RWPE1 (cell line): ENCODE data around the gene PIK3CD.
A peak's percentile ranks its signal among the peaks of the same experiment; 100 is the strongest.
"Not testable (repeated sequence)": the region's sequence is repeated elsewhere in the genome, so short reads cannot be mapped to it uniquely, and the experiment has no call there.

Experiments
- CTCF ChIA-PET: fragments of 350-600 bp; sonication (Branson Sonifier 250); formaldehyde crosslinking; extraction: SDS; loops from one replicate; lab custom pipeline; 2021; lab: Yijun Ruan, JAX
- POLR2A ChIA-PET: fragments of 400-600 bp; formaldehyde crosslinking; extraction: SDS; loops from one replicate; lab custom pipeline; 2020; ENCODE audit warnings: antibody characterized with exemption; ENCODE audit not compliant: low non-redundant PET; lab: Yijun Ruan, JAX
- DNase-seq: peaks from one replicate; pipeline ENCODE4 v3.0.0; 2012; ENCODE audit warnings: low spot score
- H3K27ac ChIP-seq: fragments of 450-650 bp; 2 replicates; pipeline ENCODE4 v1.5.1; 2017
- CTCF ChIP-seq: fragments of 450-650 bp; conservative IDR thresholded peaks from 2 replicates; pipeline ENCODE4 v1.5.1; 2017; ENCODE audit warnings: low read depth, mild to moderate bottlenecking

The PIK3CD gene

GRCh38 chr1:9615316-9616063 is 36.0 kb upstream of the PIK3CD start:
- H3K27ac ChIP-seq: peak overlapping the region; percentile 34; the same call in 1 of the 2 replicates
- peak; percentile 53 for DNase-seq
- ChIA-PET POLR2A (no interaction called here), CTCF (interaction anchor here (0.6 to 2.8 kb wide), 10 partner anchors 11 to 345 kb away, joined by 3 to 12 read pairs (median 4); partner anchors contain the start of gene TMEM201)
- peak; percentile 67 for TF ChIP-seq CTCF

- no peak overlapping the region for H3K27ac ChIP-seq
- no peak for DNase-seq
- no peak for TF ChIP-seq CTCF
- CTCF ChIA-PET: interaction anchor here (0.6 kb wide), 2 partner anchors 48 to 746 kb away, joined by 5 read pairs; no protein-coding TSS in a partner anchor
- POLR2A ChIA-PET: interaction anchor here (0.7 kb wide), 1 partner anchor 139 kb away, joined by 4 read pairs; no protein-coding TSS in a partner anchor
These were observed 32.4 kb upstream of the PIK3CD start for GRCh38 chr1:9618909-9619679.

GRCh38 chr1:9621032-9621431 is 30.5 kb upstream of the PIK3CD start:
- ChIA-PET POLR2A (no interaction called here), CTCF (no interaction called here)
- H3K27ac ChIP-seq: no peak overlapping the region
- no peak for TF ChIP-seq CTCF
- DNase-seq: no peak

GRCh38 chr1:9624081-9624480 is 27.4 kb upstream of the PIK3CD start:
- POLR2A ChIA-PET: no interaction called here
- no peak for DNase-seq
- no peak for TF ChIP-seq CTCF
- H3K27ac ChIP-seq: no peak overlapping the region
- CTCF ChIA-PET: no interaction called here

GRCh38 chr1:9625030-9625429 is 26.5 kb upstream of the PIK3CD start:
- POLR2A ChIA-PET, CTCF ChIA-PET, DNase-seq, H3K27ac ChIP-seq: not testable (repeated sequence)

GRCh38 chr1:9626201-9626608 is 25.3 kb upstream of the PIK3CD start:
- ChIA-PET POLR2A (no interaction called here), CTCF (interaction anchor here (0.6 to 2.0 kb wide), 22 partner anchors 9 to 841 kb away, joined by 3 to 14 read pairs (median 4); no protein-coding TSS in a partner anchor)
- TF ChIP-seq CTCF: no peak
- DNase-seq: no peak
- H3K27ac ChIP-seq: no peak overlapping the region
